Measurements from ENCODE around the gene BLZF1.
"Not testable (repeated sequence)": the region's sequence is repeated elsewhere in the genome, so short reads cannot be mapped to it uniquely, and the experiment has no call there.

BLZF1 gene, protein sequence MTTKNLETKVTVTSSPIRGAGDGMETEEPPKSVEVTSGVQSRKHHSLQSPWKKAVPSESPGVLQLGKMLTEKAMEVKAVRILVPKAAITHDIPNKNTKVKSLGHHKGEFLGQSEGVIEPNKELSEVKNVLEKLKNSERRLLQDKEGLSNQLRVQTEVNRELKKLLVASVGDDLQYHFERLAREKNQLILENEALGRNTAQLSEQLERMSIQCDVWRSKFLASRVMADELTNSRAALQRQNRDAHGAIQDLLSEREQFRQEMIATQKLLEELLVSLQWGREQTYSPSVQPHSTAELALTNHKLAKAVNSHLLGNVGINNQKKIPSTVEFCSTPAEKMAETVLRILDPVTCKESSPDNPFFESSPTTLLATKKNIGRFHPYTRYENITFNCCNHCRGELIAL

DNA sequence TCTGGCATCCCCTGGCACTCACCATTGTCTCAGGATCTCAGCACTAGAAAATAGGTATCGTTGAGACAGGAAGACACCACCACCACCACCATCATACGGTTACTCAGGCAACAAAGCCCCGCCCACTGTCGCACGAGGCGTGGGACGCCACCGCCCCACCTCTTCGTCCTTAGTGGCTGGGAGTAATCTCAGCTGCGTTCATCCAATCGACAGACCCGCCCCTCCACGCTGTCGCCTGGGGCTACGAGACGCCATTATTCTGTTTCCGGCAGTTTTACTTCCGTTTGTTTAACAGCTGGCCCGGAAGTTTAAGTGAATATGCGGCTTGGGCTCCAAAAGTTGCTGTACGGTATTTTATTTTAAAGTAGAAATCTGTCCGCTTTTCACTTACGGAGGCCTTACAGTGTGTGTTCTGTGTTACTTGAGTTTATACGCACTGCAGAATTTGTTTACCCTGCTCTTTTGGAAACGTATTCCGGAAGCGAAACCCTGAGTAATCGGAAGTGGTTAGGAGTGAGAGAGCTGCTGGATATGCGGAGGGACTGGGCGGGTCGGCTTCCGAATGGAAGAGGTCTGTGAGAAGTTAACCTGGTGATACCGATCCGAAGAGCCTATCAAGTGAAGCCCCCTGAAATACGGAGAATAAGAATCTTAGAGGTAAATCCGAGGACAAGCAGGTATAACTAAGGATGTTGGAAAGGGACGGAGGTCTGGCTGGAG, at the start of gene BLZF1, which contains the start of gene NME7:
TSS of gene BLZF1 (plus strand) at position 510 of the 720 bp plus-strand sequence. CDS start 1,328 bp downstream, outside the sequence.
TSS of gene NME7 (minus strand) at position 112 of the 720 bp plus-strand sequence. CDS start at position 25, 87 bp downstream.
- DNase-seq, result peak; percentile 95 to 97

DNA sequence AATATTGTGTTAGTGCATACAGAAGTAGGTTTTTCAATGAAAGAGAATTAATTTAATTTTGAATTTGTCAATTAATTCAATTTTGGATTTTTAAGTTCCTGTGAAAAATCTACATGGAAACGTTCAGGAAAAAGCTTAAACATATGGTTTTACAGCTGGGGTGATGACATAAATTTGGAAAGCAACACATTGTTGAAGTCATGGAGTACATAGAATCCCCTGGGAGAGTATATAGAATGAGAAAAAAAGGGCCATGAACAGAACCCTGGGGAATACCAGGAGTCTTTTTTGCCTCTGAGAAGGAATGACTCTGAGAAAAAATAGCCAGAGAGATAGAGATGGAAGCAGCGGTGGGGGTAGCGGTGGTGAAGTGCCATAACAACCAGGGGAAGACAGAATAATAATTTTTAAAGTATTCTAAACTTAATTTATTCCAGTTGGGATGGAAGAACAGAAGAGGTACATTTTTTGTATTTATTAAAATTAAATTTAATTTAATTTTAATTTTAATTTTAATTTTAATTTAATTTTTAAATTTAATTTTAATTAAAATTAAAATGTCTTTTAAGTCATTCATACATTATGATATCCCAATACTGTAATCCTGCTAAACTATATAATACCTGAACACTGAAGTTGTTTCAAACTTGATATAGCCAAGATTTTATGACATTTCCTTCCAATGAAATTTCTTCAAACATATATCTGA, 49.3 kb upstream of the BLZF1 start:
- DNase-seq, result no peak

DNA sequence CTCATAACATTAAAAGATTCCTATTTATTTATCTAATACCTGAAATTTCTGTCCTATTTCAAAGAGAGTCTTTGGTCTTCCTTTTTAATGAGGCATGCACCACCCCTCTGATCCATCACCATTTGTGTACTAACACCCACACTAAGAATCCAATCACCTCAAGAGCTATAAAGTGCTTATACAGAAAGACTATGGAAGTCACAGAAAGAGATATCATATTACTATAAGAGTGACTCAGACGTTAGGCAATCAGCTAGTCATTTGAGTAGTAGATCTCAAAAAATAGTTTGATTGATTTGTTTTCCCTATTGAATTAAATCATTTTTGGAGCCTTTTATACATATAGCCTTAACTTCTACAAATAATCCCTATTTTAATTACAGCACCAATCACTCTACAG, 46.5 kb upstream of the BLZF1 start:
- no peak for DNase-seq

DNA sequence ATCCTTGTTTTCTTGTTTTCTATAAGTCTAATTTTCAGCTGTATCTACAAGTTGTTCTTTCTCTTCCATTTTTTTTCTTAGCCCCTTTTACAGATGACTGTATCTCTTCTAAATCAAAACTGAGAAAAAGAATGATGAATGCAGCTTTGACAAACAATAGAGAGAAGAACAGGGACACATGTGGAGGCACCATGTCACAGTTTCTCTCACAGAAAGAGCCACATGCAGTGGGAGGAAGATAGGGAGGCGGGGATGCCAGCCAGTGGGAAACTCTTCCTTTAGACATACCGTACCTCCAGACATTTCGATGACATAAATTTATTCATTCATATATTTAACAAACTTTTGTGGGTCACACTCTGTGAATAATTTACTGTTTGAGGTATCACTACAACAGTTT, 45.9 kb upstream of the BLZF1 start:
- no peak for DNase-seq

DNA sequence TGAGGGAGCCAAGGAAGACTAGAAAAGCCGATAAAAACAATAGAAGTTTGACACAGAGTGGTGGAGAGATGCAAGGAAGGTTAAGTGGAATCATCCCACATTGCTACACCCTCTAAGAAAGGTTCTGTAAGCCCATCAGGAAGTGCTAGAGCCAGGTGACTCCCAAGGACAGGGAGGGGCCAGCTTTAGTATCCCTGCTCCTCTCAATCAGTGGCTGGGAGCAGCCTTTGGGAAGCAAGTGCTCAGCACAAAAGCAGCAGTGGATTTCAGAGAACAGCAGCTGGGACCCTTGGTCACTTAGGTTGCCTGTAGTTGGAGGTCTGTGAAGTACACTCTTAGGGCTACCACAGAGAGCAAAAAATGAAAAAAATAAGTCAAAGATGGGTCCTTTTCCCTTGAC, 42.9 kb upstream of the BLZF1 start:
- no peak for DNase-seq

DNA sequence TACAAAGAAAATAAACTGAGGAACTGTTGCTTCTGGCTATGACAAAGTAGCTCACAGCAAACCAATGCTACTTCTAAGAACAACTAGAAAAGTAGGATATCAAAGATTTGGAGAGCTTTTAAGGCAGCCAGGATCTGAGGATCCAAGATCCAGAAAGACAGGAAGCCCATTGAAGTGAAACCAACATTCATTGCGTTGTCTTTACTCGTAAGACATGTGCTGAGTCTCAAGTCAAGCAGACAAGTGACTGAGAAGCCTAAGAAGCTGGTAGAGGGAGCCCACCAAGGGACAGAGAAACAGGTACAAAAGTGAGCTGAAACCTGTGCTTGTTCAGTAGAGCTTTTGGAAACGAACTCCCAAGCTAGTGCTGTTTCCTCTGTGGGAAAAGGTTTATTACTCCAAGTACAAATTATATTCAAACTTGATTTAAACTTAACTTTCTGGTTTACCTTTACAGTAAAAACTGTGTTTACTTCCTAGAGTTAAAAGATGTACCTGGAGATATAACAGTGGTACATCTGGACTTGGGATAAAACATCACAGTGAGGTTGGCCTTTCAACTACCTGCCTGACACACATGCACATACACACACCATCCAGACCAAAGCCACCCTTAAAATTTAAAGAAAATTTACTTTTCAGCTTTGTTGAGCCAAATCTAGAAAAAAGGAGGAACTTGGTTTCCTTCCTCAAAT, 41.6 kb upstream of the BLZF1 start:
- DNase-seq, result peak in 1 of 2 experiments; percentile 17

DNA sequence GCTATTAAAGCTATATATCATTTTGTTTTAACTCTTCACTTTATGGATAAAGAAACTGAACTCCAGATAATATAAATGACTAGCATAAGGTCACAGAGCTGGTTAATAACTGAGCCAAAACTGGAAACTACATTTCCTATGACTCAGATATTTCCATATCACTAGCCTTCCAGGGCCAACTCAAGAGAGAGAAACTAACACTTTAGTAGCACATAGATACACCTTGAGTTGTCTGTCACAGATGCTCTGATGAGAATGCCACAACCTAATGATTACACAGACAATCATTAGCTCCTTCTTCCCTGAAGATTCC, 41.1 kb upstream of the BLZF1 start:
- peak in 1 of 2 experiments; percentile 14 for DNase-seq

DNA sequence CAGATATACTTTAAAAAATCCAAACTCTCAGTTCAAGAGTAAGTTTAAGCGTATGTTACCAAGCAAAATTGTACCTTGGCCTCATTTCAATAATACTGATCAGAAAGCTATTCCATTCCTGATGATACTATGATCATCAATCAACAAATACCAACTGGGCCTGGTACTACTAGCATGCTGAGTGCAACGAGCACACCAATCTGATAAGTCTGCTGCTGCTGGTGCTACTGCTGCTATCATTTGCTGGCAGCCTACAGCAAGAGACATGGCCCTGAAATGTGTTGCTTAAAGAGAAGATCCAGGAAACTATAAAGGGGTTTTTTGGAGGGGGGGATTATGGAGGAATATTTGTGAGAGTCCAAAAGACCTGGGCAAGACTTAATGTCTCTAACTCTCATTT, 40.1 kb upstream of the BLZF1 start:
- DNase-seq, result no peak

DNA sequence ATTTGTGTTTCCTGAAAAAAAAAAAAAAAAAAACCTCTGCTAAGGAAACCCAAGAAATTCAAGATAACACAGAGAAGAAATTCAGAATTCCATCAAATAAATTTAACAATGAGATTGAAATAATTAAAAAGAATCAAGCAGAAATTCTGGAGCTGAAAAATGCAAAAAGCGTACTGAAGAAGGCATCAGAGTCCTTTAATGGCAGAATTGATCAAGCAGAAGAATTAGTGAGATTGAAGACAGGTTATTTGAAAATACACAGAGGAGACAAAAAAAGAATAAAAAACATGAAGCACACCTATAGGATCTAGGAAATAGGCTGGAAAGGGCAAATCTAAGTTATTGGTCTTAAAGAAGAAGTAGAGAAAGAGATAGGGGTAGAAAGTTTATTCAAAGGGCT, 38.6 kb upstream of the BLZF1 start:
- no peak for DNase-seq

DNA sequence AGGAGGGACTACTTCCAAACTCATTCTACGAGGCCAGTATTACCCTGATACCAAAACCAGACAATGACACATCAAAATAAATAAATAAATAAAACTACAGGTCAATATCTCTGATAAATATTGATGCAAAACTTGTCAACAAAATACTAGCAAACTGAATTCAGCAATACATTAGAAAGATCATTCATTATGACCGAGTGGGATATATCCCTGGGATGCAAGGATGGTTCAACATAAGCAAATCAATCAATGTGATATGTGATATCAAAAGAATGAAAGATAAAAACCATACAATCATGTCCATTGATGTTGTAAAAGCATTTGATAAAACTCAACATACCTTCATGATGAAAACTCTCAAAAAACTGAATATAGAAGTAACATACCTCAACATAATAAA, 37.1 kb upstream of the BLZF1 start:
- no peak for DNase-seq

DNA sequence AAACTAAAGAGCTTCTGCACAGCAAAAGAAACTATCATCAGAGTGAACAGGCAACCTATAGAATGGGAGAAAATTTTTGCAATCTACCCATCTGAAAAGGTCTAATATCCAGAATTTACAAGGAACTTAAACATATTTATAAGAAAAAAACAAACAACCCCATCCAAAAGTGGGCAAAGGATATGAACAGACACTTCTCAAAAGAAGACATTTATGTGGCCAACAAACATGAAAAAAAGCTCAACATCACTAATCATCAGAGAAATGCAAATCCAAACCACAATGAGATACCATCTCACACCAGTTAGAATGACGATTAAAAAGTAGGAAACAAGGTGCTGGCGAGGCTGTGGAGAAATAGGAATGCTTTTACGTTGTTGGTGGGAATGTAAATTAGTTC, 33.3 kb upstream of the BLZF1 start:
- DNase-seq, result not testable (repeated sequence)

DNA sequence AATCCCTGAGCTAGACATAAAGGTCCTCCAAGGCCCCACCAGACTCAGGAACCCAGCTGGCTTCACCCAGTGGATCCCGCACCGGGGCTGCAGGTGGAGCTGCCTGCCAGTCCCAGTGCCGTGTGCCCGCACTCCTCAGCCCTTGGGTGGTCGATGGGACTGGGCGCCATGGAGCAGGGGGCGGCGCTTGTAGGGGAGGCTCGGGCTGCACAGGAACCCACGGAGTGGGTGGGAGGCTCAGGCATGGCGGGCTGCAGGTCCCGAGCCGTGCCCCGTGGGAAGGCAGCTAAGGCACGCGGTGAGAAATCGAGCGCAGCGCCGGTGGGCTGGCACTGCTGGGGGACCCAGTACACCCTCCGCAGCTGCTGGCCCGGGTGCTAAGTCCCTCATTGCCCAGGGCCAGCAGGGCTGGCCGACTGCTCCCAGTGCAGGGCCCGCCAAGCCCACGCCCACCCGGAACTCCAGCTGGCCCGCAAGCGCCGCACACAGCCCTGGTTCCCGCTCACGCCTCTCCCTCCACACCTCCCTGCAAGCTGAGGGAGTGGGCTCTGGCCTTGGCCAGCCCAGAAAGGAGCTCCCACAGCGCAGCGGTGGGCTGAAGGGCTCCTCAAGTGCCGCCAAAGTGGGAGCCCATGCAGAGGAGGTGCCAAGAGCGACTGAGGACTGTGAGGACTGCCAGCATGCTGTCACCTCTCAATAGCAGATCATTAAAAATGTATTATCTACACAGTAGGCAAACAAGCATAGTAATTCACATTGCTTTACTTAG, 30.9 kb upstream of the BLZF1 start:
- not testable (repeated sequence) for DNase-seq

DNA sequence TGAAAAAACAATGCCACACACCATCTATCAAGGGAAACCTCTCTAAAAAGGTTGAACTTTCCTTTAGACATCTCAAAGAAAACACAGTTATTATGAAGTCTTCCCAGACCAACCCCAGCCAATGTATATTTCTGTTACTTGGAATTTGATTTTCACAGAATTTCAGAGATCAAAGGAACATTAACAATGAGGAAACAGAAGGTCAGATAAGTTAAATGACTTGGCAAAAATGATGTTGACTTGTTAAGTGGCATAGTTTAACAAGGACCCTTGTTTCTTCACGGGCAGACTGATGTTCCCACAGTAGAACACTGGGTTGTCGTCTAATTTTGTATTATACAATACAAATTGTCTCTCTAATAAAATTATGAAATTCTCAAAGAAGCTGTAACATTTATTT, 29.4 kb upstream of the BLZF1 start:
- no peak for DNase-seq

DNA sequence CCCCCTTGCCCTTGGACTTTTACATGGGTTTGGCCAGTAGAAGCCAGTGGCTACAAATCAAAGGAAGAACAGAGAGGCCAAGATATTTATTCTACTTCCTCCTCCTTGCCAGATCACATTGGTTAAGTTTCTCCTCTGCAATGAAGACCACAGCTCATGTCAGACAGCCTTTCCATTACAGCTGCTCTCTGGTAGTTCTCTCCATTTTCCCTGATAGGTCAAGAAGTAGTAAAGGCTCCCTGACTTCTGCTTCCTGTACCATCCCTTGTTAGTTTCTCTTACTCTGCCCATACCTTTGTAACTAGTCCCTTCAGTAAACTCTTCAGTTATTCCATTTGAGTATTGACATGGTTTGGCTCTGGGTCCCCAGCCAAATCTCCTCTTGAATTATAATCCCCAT, 28.2 kb upstream of the BLZF1 start:
- DNase-seq, result no peak

DNA sequence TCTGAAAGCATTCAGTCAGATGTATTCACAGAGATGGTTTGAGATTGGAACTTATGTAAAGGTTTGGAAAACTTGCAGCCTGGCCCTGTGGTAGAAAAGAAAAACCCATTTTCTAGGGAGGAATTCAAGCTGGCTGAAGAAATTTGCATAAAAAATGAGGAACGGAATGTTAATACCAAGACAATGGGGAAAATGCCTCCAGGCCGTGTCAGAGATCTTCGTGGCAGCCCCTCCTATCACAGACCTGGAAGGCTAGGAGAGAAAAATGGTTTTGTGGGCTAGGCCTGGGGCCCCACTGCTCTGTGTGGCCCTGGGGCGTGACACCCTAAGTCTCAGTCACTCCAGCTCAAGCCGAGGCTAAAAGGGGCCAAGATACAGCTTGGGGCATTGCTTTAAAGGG, 27.1 kb upstream of the BLZF1 start:
- DNase-seq, result no peak

DNA sequence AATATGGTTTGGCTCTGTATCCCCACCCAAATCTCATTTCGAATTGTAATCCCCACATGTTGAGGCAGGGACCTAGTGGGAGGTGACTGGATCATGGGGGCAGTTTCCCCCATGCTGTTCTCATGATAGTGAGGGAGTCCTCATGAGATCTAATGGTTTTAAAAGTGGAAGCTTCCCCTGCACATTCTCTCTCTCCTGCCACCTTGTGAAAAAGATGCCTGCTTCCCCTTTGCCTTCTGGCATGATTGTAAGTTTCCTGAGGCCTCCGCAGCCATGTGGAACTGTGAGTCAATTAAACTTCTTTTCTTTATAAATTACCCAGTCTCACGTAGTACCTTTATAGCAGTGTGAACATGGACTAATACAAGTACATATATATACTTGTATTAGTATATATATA, 25.9 kb upstream of the BLZF1 start:
- DNase-seq, result not testable (repeated sequence)

DNA sequence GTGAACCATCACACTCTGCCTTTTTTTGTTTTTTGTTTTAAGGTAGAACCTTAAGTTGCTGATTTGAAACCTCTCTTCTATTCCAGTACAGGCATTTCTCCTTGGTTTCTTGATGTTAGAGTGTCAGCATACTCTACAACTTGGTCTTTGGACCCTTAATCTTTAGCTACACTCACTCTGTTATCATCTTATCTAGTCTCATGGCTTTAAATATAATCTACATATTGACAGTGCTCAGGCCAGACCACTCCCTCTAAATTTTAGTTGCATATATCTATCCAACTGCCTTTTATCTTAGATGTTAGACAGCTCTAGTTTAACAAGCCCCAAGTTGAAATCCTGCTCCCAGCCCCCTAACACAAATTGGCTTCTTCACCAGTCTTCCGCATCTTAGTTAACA, 22.5 kb upstream of the BLZF1 start:
- no peak for DNase-seq

DNA sequence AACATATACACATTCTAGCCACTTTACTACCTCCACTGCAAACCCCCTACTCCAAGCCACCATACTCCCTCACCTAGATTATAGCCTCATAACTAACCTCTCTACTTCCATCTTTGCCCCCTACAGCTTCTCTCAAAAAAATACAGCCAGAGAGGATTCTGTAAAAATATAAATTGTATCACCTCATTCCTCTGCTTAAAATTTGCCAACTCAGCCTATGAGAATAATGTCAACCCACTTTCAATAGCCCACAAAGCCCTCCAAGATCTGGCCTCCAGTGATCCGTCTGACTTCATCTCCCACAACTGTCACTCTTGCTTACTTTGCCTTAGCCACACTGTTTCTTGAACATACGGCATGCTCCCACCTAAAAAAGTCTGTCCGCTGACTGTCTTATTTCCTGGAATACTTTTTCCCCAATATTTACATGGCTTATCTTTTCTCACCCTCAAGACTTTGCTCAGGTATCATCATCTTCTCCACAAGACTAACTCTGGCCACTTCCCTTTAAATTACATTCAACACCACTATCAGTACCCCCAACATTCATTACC, 21.9 kb upstream of the BLZF1 start:
- no peak for DNase-seq

DNA sequence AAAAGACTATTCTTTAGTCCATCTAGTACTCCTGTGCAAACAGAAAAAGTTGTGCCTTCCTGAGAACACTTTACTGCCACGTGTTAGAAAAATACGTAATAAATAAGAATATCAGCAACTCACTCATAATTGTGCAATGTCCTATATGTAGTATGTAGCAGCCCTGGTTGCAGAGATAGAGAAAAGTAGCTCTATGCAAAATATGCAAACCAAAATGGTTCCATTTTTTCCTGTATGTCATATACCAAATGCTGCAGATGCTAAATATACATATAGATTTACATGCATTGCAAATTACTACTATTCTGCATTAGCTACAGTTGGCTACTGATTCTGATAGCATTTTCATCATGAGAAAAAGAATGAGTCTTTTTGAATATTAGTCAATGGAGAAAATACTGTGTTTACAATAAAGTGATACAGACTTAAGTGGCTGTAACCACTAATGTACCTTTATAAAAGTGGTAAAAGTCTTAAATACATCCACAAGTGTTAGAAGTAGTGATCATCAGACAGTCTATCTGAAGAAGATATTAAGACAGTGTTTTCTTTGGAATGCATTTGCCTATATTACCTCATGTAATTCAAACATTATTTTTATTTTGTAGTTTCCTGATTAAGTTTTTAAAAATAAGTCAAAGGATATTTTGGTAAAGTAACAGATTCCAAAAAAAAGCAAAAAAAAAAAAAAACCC, 20.2 kb upstream of the BLZF1 start:
- no peak for DNase-seq

DNA sequence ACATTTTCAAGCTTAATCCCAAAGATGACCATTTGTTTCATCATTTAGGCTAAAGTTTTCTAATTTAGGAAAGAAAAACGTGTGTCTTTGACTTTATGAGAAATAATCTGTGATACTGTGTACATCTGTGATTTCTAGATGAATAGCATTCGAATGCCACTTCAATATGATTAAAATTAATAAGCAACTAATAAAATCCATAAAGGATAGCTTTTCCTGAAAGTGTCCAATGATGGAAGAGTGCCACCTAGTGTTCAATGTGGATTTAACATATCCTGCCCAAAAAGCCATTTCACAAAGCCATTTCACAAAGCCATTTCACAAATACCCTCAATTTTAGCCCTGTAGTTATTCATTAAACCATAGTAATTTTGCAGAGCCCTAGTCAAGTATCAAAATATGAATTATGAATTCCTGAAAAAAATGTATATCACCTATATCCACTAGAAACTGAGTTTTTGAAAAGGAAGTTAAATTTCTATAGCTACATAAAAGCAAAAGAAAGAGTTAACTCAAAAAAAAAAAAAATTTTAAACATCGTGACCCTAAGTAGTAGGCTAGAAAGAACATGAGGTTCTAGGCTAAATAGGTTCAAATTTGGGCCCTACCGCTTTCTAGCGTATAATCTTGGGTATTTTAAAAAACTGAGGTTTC, 19.5 kb upstream of the BLZF1 start:
- peak; percentile 65 to 68 for DNase-seq

DNA sequence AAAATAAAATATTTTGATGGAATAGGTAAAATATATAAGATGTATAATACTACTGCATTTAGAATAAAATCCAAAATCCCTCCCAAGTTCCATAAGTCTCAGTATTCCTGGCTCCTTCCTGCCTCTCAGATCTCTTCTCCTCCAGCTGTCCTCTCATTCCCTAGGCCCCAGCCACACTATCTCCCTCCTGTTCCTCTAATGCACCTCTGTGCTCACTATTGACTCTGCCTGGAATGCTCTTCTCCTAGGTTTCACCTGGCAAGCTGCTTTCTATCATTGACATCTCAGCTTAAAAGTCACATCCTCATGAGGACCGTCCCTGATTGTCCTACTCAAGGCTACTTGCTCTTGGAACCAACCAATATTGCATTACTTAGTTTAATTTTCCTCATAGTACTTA, 7.6 kb upstream of the BLZF1 start:
- no peak for DNase-seq

Data from AML-193 (cell line).